ENCODE measurements around the gene TNRC6C.
A peak's percentile ranks its signal among the peaks of the same experiment; 100 is the strongest.

Gene TNRC6C

GRCh38 chr17:78086740-78087139, 128.2 kb downstream of the TNRC6C start:
- peaks cover 0 to 6% of the 10 kb centered on the region in 2 donors for H3K4me1 ChIP-seq (ENCODE audit: control insufficient read depth in 2 of 2, insufficient read depth in 1 of 2, low read depth in 1 of 2, low read length in 2 of 2)
- H3K4me3 ChIP-seq (ENCODE audit: low read length in 2 of 2): no peak overlapping the region
- no peak overlapping the region for H4K8ac ChIP-seq (ENCODE audit: low read depth, low read length)
- H3K4ac ChIP-seq (ENCODE audit: low read length): no peak overlapping the region
- no peaks in the 10 kb centered on the region for H3K79me1 ChIP-seq (ENCODE audit: low read depth, low read length)
- no peak overlapping the region for H3K23ac ChIP-seq (ENCODE audit: low read depth, low read length, poor library complexity)
- H2BK12ac ChIP-seq (ENCODE audit: low read length): no peak overlapping the region
- H3K9me3 ChIP-seq (replicated peaks in 1 of 2; ENCODE audit: control insufficient read depth in 2 of 2, insufficient read depth in 1 of 2, low read depth in 1 of 2, low read length in 2 of 2): no peaks in the 10 kb centered on the region
- H2BK120ac ChIP-seq (ENCODE audit: low read depth, low read length): no peak overlapping the region
- no peak overlapping the region for H4K91ac ChIP-seq (ENCODE audit: low read depth, low read length, poor library complexity)
- H2AK5ac ChIP-seq (ENCODE audit: low read depth, low read length): no peak overlapping the region
- no peak overlapping the region for H3K27ac ChIP-seq (replicated peaks; ENCODE audit: low read length)
- peaks cover 22 to 88% of the 10 kb centered on the region in 2 donors for H3K36me3 ChIP-seq (replicated peaks in 1 of 2; ENCODE audit: control insufficient read depth in 2 of 2, insufficient read depth in 2 of 2, low read length in 2 of 2)
- H2BK5ac ChIP-seq (ENCODE audit: low read length): no peak overlapping the region
- DNase-seq (ENCODE audit: low spot score): no peak
- no peaks in the 10 kb centered on the region for H3K27me3 ChIP-seq (ENCODE audit: control insufficient read depth in 3 of 3, insufficient read depth in 3 of 3, low read depth in 1 of 3, low read length in 3 of 3)
- peak overlapping the region; percentile 27 for H3K9ac ChIP-seq (ENCODE audit: low read depth, low read length, poor library complexity)
- no peak overlapping the region for H3K14ac ChIP-seq (ENCODE audit: low read length)
- no peak overlapping the region for H3K18ac ChIP-seq (ENCODE audit: low read length)
- H3K4me2 ChIP-seq (ENCODE audit: insufficient read depth, low read length, poor library complexity, severe bottlenecking): no peak overlapping the region
- no peak overlapping the region for H2BK15ac ChIP-seq (ENCODE audit: low read length)
- WGBS, 2 donors (ENCODE audit: extremely low coverage in 2 of 2, insufficient read length in 2 of 2, insufficient replicate concordance in 1 of 2): no CpG with 5 or more reads among the region's 13 CpGs
- H2AFZ ChIP-seq (ENCODE audit: low read length): no peak overlapping the region

GRCh38 chr17:78088529-78088928, 130.0 kb downstream of the TNRC6C start:
- WGBS, 2 donors (ENCODE audit: extremely low coverage in 2 of 2, insufficient read length in 2 of 2, insufficient replicate concordance in 1 of 2): no CpG with 5 or more reads among the region's 1 CpG
- no peak for DNase-seq (ENCODE audit: low spot score)

GRCh38 chr17:78089576-78090281, 131.2 kb downstream of the TNRC6C start:
- H3K4ac ChIP-seq (ENCODE audit: low read length): no peak overlapping the region
- no peak overlapping the region for H3K4me3 ChIP-seq (ENCODE audit: low read length in 2 of 2)
- H3K14ac ChIP-seq (ENCODE audit: low read length): no peak overlapping the region
- no peaks in the 10 kb centered on the region for H3K9me3 ChIP-seq (replicated peaks in 1 of 2; ENCODE audit: control insufficient read depth in 2 of 2, insufficient read depth in 1 of 2, low read depth in 1 of 2, low read length in 2 of 2)
- no peaks in the 10 kb centered on the region for H3K27me3 ChIP-seq (ENCODE audit: control insufficient read depth in 3 of 3, insufficient read depth in 3 of 3, low read depth in 1 of 3, low read length in 3 of 3)
- H3K4me1 ChIP-seq (ENCODE audit: control insufficient read depth in 2 of 2, insufficient read depth in 1 of 2, low read depth in 1 of 2, low read length in 2 of 2): no peaks in the 10 kb centered on the region
- H2AFZ ChIP-seq (ENCODE audit: low read length): no peak overlapping the region
- no peak overlapping the region for H3K18ac ChIP-seq (ENCODE audit: low read length)
- DNase-seq (ENCODE audit: low spot score): no peak
- H2BK12ac ChIP-seq (ENCODE audit: low read length): no peak overlapping the region
- H3K23ac ChIP-seq (ENCODE audit: low read depth, low read length, poor library complexity): no peak overlapping the region
- WGBS, 2 donors (ENCODE audit: extremely low coverage in 2 of 2, insufficient read length in 2 of 2, insufficient replicate concordance in 1 of 2): no CpG with 5 or more reads among the region's 7 CpGs
- no peak overlapping the region for H2BK120ac ChIP-seq (ENCODE audit: low read depth, low read length)
- no peak overlapping the region for H3K27ac ChIP-seq (replicated peaks; ENCODE audit: low read length)
- H3K9ac ChIP-seq (ENCODE audit: low read depth, low read length, poor library complexity): no peak overlapping the region
- peaks cover 34 to 94% of the 10 kb centered on the region in 2 donors for H3K36me3 ChIP-seq (replicated peaks in 1 of 2; ENCODE audit: control insufficient read depth in 2 of 2, insufficient read depth in 2 of 2, low read length in 2 of 2)
- H4K91ac ChIP-seq (ENCODE audit: low read depth, low read length, poor library complexity): no peak overlapping the region
- no peak overlapping the region for H4K8ac ChIP-seq (ENCODE audit: low read depth, low read length)
- no peak overlapping the region for H2BK5ac ChIP-seq (ENCODE audit: low read length)
- no peak overlapping the region for H2BK15ac ChIP-seq (ENCODE audit: low read length)
- no peak overlapping the region for H3K4me2 ChIP-seq (ENCODE audit: insufficient read depth, low read length, poor library complexity, severe bottlenecking)
- no peak overlapping the region for H2AK5ac ChIP-seq (ENCODE audit: low read depth, low read length)
- H3K79me1 ChIP-seq (ENCODE audit: low read depth, low read length): no peaks in the 10 kb centered on the region

More at GRCh38 chr17:78088529-78088928, 130.0 kb downstream of the TNRC6C start:
- H3K79me1 ChIP-seq (ENCODE audit: low read depth, low read length): no peaks in the 10 kb centered on the region
- no peaks in the 10 kb centered on the region for H3K9me3 ChIP-seq (replicated peaks in 1 of 2; ENCODE audit: control insufficient read depth in 2 of 2, insufficient read depth in 1 of 2, low read depth in 1 of 2, low read length in 2 of 2)
- H2AK5ac ChIP-seq (ENCODE audit: low read depth, low read length): no peak overlapping the region
- no peak overlapping the region for H3K18ac ChIP-seq (ENCODE audit: low read length)
- no peak overlapping the region for H3K9ac ChIP-seq (ENCODE audit: low read depth, low read length, poor library complexity)
- peaks cover 30 to 91% of the 10 kb centered on the region in 2 donors for H3K36me3 ChIP-seq (replicated peaks in 1 of 2; ENCODE audit: control insufficient read depth in 2 of 2, insufficient read depth in 2 of 2, low read length in 2 of 2)
- no peak overlapping the region for H4K91ac ChIP-seq (ENCODE audit: low read depth, low read length, poor library complexity)
- H2BK12ac ChIP-seq (ENCODE audit: low read length): no peak overlapping the region
- no peak overlapping the region for H3K4me2 ChIP-seq (ENCODE audit: insufficient read depth, low read length, poor library complexity, severe bottlenecking)
- H3K4ac ChIP-seq (ENCODE audit: low read length): no peak overlapping the region
- H2AFZ ChIP-seq (ENCODE audit: low read length): no peak overlapping the region
- H3K4me1 ChIP-seq (ENCODE audit: control insufficient read depth in 2 of 2, insufficient read depth in 1 of 2, low read depth in 1 of 2, low read length in 2 of 2): no peaks in the 10 kb centered on the region
- no peak overlapping the region for H4K8ac ChIP-seq (ENCODE audit: low read depth, low read length)
- H3K4me3 ChIP-seq (ENCODE audit: low read length in 2 of 2): no peak overlapping the region
- H2BK120ac ChIP-seq (ENCODE audit: low read depth, low read length): no peak overlapping the region
- no peak overlapping the region for H3K23ac ChIP-seq (ENCODE audit: low read depth, low read length, poor library complexity)
- H2BK15ac ChIP-seq (ENCODE audit: low read length): no peak overlapping the region
- no peaks in the 10 kb centered on the region for H3K27me3 ChIP-seq (ENCODE audit: control insufficient read depth in 3 of 3, insufficient read depth in 3 of 3, low read depth in 1 of 3, low read length in 3 of 3)
- no peak overlapping the region for H2BK5ac ChIP-seq (ENCODE audit: low read length)
- no peak overlapping the region for H3K14ac ChIP-seq (ENCODE audit: low read length)
- no peak overlapping the region for H3K27ac ChIP-seq (replicated peaks; ENCODE audit: low read length)

- H2BK12ac ChIP-seq (ENCODE audit: low read length): no peak overlapping the region
- no peak overlapping the region for H2BK15ac ChIP-seq (ENCODE audit: low read length)
- peaks cover 50 to 98% of the 10 kb centered on the region in 2 donors for H3K36me3 ChIP-seq (replicated peaks in 1 of 2; ENCODE audit: control insufficient read depth in 2 of 2, insufficient read depth in 2 of 2, low read length in 2 of 2)
- H3K27me3 ChIP-seq (ENCODE audit: control insufficient read depth in 3 of 3, insufficient read depth in 3 of 3, low read depth in 1 of 3, low read length in 3 of 3): no peaks in the 10 kb centered on the region
- H3K4me2 ChIP-seq (ENCODE audit: insufficient read depth, low read length, poor library complexity, severe bottlenecking): no peak overlapping the region
- DNase-seq (ENCODE audit: low spot score): no peak
- H3K23ac ChIP-seq (ENCODE audit: low read depth, low read length, poor library complexity): no peak overlapping the region
- no CpG with 5 or more reads among the region's 6 CpGs for WGBS, 2 donors (ENCODE audit: extremely low coverage in 2 of 2, insufficient read length in 2 of 2, insufficient replicate concordance in 1 of 2)
- H4K91ac ChIP-seq (ENCODE audit: low read depth, low read length, poor library complexity): no peak overlapping the region
- H3K27ac ChIP-seq (replicated peaks; ENCODE audit: low read length): no peak overlapping the region
- no peak overlapping the region for H3K4me3 ChIP-seq (ENCODE audit: low read length in 2 of 2)
- H3K9me3 ChIP-seq (replicated peaks in 1 of 2; ENCODE audit: control insufficient read depth in 2 of 2, insufficient read depth in 1 of 2, low read depth in 1 of 2, low read length in 2 of 2): no peaks in the 10 kb centered on the region
- H3K9ac ChIP-seq (ENCODE audit: low read depth, low read length, poor library complexity): no peak overlapping the region
- no peak overlapping the region for H2BK5ac ChIP-seq (ENCODE audit: low read length)
- H2AK5ac ChIP-seq (ENCODE audit: low read depth, low read length): no peak overlapping the region
- no peak overlapping the region for H4K8ac ChIP-seq (ENCODE audit: low read depth, low read length)
- no peaks in the 10 kb centered on the region for H3K79me1 ChIP-seq (ENCODE audit: low read depth, low read length)
- no peaks in the 10 kb centered on the region for H3K4me1 ChIP-seq (ENCODE audit: control insufficient read depth in 2 of 2, insufficient read depth in 1 of 2, low read depth in 1 of 2, low read length in 2 of 2)
- H3K18ac ChIP-seq (ENCODE audit: low read length): no peak overlapping the region
- no peak overlapping the region for H2AFZ ChIP-seq (ENCODE audit: low read length)
- H3K14ac ChIP-seq (ENCODE audit: low read length): no peak overlapping the region
- H3K4ac ChIP-seq (ENCODE audit: low read length): no peak overlapping the region
- H2BK120ac ChIP-seq (ENCODE audit: low read depth, low read length): no peak overlapping the region
Observed at GRCh38 chr17:78092794-78093324, 134.4 kb downstream of the TNRC6C start.

Measured in neuronal stem cell (in vitro differentiated cells).